ENCODE data around the gene LRMDA.

Gene LRMDA

DNA sequence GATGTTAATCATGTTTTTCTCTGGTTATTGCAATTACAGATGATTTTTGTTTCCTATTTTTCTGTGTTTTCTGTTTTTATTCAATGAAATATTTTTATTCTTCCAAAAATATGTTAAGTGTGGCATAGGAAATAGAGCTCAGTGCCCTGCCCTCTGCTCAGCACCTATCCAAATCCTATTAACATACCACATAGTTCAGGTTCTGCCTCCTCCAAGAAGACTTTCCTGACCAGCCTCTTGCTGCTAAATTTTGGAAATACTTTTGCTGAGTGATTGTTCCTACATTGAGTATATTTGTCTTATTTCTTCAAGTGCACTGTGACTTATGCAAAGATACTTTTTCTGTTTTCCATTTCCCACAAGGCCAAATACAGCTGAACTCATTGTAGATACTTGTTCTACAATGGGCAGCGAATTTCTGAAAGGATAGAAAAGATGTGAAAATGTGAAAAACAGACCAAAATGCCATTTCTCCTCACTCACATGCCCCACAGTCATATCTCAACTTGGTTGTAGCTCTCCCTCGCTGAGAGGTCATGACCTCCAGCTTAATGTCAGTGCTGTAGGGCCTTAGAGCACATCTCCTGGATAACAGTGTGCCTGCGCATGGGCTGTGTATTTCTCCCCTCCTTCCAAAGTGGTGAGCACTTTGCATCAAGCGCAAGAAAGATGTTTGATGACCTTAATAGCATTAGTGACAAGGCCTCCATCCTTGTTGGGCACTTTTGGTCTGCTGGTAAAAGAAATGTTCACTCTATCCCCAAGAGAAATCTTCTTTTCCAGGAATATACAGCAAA lies 677.3 kb downstream of the LRMDA start:
- TF ChIP-seq, protein P1, sequence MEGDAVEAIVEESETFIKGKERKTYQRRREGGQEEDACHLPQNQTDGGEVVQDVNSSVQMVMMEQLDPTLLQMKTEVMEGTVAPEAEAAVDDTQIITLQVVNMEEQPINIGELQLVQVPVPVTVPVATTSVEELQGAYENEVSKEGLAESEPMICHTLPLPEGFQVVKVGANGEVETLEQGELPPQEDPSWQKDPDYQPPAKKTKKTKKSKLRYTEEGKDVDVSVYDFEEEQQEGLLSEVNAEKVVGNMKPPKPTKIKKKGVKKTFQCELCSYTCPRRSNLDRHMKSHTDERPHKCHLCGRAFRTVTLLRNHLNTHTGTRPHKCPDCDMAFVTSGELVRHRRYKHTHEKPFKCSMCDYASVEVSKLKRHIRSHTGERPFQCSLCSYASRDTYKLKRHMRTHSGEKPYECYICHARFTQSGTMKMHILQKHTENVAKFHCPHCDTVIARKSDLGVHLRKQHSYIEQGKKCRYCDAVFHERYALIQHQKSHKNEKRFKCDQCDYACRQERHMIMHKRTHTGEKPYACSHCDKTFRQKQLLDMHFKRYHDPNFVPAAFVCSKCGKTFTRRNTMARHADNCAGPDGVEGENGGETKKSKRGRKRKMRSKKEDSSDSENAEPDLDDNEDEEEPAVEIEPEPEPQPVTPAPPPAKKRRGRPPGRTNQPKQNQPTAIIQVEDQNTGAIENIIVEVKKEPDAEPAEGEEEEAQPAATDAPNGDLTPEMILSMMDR (conservative IDR thresholded peaks at IDR 0.05; ENCODE audit: low read depth, low read length) = no peak
- no peak overlapping the region for H3K4me3 ChIP-seq (ENCODE audit: low read length)
- no peak for DNase-seq (ENCODE audit: low read depth)

- DNase-seq (ENCODE audit: low read depth) = no peak
- peak overlapping the region; percentile 41 for H3K4me3 ChIP-seq (ENCODE audit: low read length)
- TF ChIP-seq, protein P1 (conservative IDR thresholded peaks at IDR 0.05; ENCODE audit: low read depth, low read length) = no peak
Measured at GRCh38 chr10:76111404-76111803, 680.0 kb downstream of the LRMDA start.

DNA sequence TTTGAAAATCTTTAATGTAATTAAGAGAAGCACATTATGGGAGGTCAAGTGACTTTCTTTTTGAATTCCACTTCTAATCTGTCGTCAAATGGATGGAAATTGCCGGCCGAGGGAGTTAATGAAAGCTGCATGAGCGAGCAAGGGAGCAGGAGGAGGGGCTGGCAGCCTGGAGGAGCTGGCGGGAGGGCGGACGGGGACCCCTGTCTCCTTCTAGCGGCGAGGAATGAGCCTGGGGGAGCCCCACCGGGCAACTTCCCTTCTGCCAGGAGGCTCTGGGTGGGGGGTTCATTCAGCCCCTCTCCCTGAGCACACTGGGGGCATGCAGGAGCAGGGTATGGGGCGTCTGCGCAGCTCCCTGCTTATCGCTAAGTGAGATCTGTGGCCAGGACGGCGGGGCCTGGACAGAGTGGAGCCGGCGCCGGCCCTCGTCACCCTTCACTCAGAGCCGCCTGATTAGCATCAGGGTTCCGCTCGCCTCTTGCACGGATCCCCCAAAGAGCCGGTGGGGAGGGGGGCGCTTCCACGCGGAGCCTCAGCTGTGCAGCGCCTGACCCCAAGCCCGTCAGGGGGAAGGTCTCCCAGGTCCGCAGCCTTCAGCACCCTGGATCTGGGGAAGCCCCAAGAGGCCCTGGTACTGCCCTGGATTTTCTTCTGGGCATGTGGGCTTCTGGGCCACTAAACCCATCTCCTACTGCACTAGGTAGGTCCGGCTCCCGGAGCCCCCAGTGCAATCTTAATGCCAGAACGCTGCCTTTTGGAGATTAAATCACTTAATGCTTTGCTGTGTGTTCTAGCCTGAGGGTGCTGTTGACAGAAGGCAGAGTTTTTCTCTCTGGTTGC lies 680.8 kb downstream of the LRMDA start:
- H3K4me3 ChIP-seq (ENCODE audit: low read length) = peak overlapping the region; percentile 41
- peak; percentile 55 for DNase-seq (ENCODE audit: low read depth)
- TF ChIP-seq, protein P1 (conservative IDR thresholded peaks at IDR 0.05; ENCODE audit: low read depth, low read length) = no peak

- DNase-seq (ENCODE audit: low read depth) = no peak
- TF ChIP-seq, protein P1 (conservative IDR thresholded peaks at IDR 0.05; ENCODE audit: low read depth, low read length) = no peak
- no peak overlapping the region for H3K4me3 ChIP-seq (ENCODE audit: low read length)
Measured at GRCh38 chr10:76112826-76113150, 681.4 kb downstream of the LRMDA start.

DNA sequence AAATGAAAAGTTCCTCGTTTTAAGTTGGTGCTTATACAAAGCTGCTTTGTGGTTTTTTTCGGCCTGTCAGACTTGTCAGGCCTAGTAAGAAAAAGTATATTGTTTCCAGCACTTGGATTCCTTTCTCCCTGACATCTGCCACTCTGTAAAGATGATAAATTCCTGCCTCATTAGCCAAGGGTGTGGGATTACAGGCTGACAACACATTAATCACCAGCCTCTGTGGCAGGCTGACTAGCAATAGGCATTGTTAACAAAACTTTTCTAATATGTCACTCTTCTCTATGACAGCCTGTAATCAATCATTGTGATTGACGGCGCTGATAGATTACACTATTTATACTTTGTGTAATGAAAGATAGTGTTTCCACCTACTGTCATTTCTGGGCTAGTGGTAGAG lies 682.5 kb downstream of the LRMDA start:
- H3K4me3 ChIP-seq (ENCODE audit: low read length) = no peak overlapping the region
- TF ChIP-seq, protein P1 (conservative IDR thresholded peaks at IDR 0.05; ENCODE audit: low read depth, low read length) = no peak

DNA sequence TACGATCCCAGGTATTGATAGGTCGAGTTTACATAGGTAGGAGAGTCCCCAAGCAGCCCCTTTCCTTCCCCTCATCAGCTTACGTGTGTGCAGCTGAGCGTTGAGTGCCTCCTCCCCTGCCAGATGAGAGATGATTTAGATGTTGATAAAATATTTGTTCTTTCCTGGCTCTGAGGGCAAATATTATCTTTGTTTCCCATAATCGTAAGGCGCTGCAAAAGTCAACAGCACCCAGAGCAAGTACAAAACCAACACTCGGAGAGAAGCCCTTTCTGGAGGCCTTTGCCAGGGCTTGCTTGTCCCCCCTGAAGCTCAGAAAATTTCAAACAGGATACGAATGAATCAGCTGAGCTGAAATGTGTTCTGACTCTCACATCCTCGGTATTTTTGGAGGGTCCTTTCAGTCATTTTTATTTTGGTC lies 683.2 kb downstream of the LRMDA start:
- H3K4me3 ChIP-seq (ENCODE audit: low read length) = no peak overlapping the region
- no peak for DNase-seq (ENCODE audit: low read depth)
- TF ChIP-seq, protein P1 (conservative IDR thresholded peaks at IDR 0.05; ENCODE audit: low read depth, low read length) = no peak

More for the DNA sequence above, 682.5 kb downstream of the LRMDA start:
- DNase-seq (ENCODE audit: low read depth) = peak; percentile 82
